Fibroblast of skin of right biceps (primary cell): ENCODE results near the gene BTG3.

Source experiments
- DNase-seq: peaks from one replicate; pipeline ENCODE4 v3.0.0-alpha.2; 2013

Gene BTG3

GRCh38 chr21:17583898-17584297 lies 28.8 kb downstream of the BTG3 start:
- no peak for DNase-seq

GRCh38 chr21:17580319-17580718 lies 32.4 kb downstream of the BTG3 start:
- DNase-seq = no peak

- DNase-seq = no peak
Measured at GRCh38 chr21:17578876-17579275, 33.8 kb downstream of the BTG3 start.

GRCh38 chr21:17578162-17578561 lies 34.5 kb downstream of the BTG3 start:
- no peak for DNase-seq

- no peak for DNase-seq
Measured at GRCh38 chr21:17577701-17578100, 35.0 kb downstream of the BTG3 start.

GRCh38 chr21:17576080-17576835 lies 36.4 kb downstream of the BTG3 start:
- no peak for DNase-seq

GRCh38 chr21:17575076-17575475 lies 37.6 kb downstream of the BTG3 start:
- no peak for DNase-seq

- no peak for DNase-seq
Measured at GRCh38 chr21:17572431-17572830, 40.3 kb downstream of the BTG3 start.

GRCh38 chr21:17570786-17571185 lies 41.9 kb downstream of the BTG3 start:
- no peak for DNase-seq

GRCh38 chr21:17560377-17561025 lies 52.2 kb downstream of the BTG3 start:
- no peak for DNase-seq

- DNase-seq = peak; percentile 6
Measured at GRCh38 chr21:17554679-17555465, 57.8 kb downstream of the BTG3 start.

GRCh38 chr21:17554120-17554519 lies 58.6 kb downstream of the BTG3 start:
- no peak for DNase-seq

- DNase-seq = no peak
Measured at GRCh38 chr21:17552410-17552809, 60.3 kb downstream of the BTG3 start.

- no peak for DNase-seq
Measured at GRCh38 chr21:17550671-17551308, 61.9 kb downstream of the BTG3 start.

- no peak for DNase-seq
Measured at GRCh38 chr21:17548262-17548661, 64.4 kb downstream of the BTG3 start.

- no peak for DNase-seq
Measured at GRCh38 chr21:17545007-17545406, 67.7 kb downstream of the BTG3 start.
